Thyroid gland (tissue), 4 donors: Measurements from ENCODE around the gene POT1.

ENCODE experiments used
- CTCF ChIP-seq, 6 experiments: fragments of 200-600 bp in 3 of 6; fragments of 450-650 bp in 3 of 6; sonication (generic) in 3 of 6; IDR thresholded peaks; one replicate each; pipeline ENCODE4 v1.5.1; 2016 to 2019; ENCODE audit warnings: antibody characterized with exemption in 6 of 6, mild to moderate bottlenecking in 2 of 6, inconsistent platforms in 1 of 6, moderate library complexity in 1 of 6
- POLR2A ChIP-seq, 2 donors: fragments of 450-650 bp; IDR thresholded peaks; one replicate each; pipeline ENCODE4 v1.6.1; 2017; ENCODE audit warnings: antibody characterized with exemption in 2 of 2, mild to moderate bottlenecking in 2 of 2, moderate library complexity in 1 of 2

GRCh38 chr7:124780608-124781007 is 149.0 kb downstream of the POT1 start:
- TF ChIP-seq CTCF (IDR thresholded peaks at IDR 0.05): no peak
- no peak for TF ChIP-seq POLR2A (IDR thresholded peaks at IDR 0.05)
